Gastrocnemius medialis (tissue), 4 donors: ENCODE measurements around the gene GJA5. TPM values are rescaled to one million over a fixed set of nuclear protein-coding genes. Genes with fewer than 3 reads are reported as not detected.
"Not testable (repeated sequence)": the region's sequence is repeated elsewhere in the genome, so short reads cannot be mapped to it uniquely, and the experiment has no call there.

Experiments used
- ATAC-seq, 2 donors: fragments of 150-250 bp; one replicate each; pipeline ENCODE4 v1.9.1; 2016
- DNase-seq, 2 donors: peaks; one replicate each; pipeline ENCODE4 v3.0.0-alpha.2; 2019
- H3K27ac ChIP-seq, 4 donors: fragments of 200-600 bp; sonication (generic); 1 replicate in 1 of 4; 2 replicates in 3 of 4; pipeline ENCODE4 v1.5.1; 2016 to 2018; ENCODE audit warnings: mild to moderate bottlenecking in 2 of 4, moderate library complexity in 1 of 4
- H3K27me3 ChIP-seq, 3 donors: fragments of 200-600 bp; sonication (generic) in 2 of 3; 1 replicate in 1 of 3; 2 replicates in 2 of 3; pipeline versions ENCODE4 v1.5.1 to v1.6.0; 2016 to 2019; ENCODE audit warnings: mild to moderate bottlenecking in 1 of 3, moderate library complexity in 1 of 3
- H3K36me3 ChIP-seq, 2 donors: fragments of 200-600 bp; sonication (generic) in 1 of 2; one replicate each; pipeline ENCODE4 v1.5.1; 2017 to 2018
- H3K4me1 ChIP-seq, 2 donors: fragments of 200-600 bp; sonication (generic) in 1 of 2; one replicate each; pipeline ENCODE4 v1.5.1; 2016 to 2017; ENCODE audit warnings: mild to moderate bottlenecking in 2 of 2
- H3K4me3 ChIP-seq, 4 donors: fragments of 200-600 bp; sonication (generic) in 3 of 4; 1 replicate in 1 of 4; 2 replicates in 3 of 4; pipeline ENCODE4 v1.5.1; 2016 to 2019; ENCODE audit warnings: mild to moderate bottlenecking in 2 of 4
- H3K9me3 ChIP-seq, 3 donors: fragments of 200-600 bp; sonication (generic) in 2 of 3; 1 replicate in 1 of 3; 2 replicates in 2 of 3; pipeline ENCODE4 v1.5.1; 2016 to 2019
- CTCF ChIP-seq, 5 experiments: fragments of 450-650 bp in 3 of 5; fragments of 200-600 bp in 2 of 5; sonication (generic) in 2 of 5; IDR thresholded peaks in 4 of 5; conservative IDR thresholded peaks in 1 of 5; 1 replicate in 4 of 5; 2 replicates in 1 of 5; pipeline ENCODE4 v1.5.1; 2016 to 2019; ENCODE audit warnings: antibody characterized with exemption in 5 of 5, mild to moderate bottlenecking in 3 of 5, moderate library complexity in 3 of 5
- POLR2A ChIP-seq, 2 donors: fragments of 450-650 bp; IDR thresholded peaks; one replicate each; pipeline ENCODE4 v1.6.1; 2017; ENCODE audit warnings: antibody characterized with exemption in 2 of 2, mild to moderate bottlenecking in 2 of 2, moderate library complexity in 2 of 2
- in situ Hi-C, 4 donors: fragments of 200-750 bp; cut with MboI; loops; one replicate each; pipeline versions ENCODE4 v1.15.0 to v1.8.0; 2017; ENCODE audit warnings: low sequenced_read_pairs in 4 of 4
- intact Hi-C: fragments of 100-400 bp; cut with DNase I; formaldehyde crosslinking; loops from one replicate; pipeline ENCODE4 v1.15.1; 2023; ENCODE audit warnings: low total_unique reads
- total RNA-seq, 4 donors: library from RNA; depleted of rRNA; stranded (reverse); fragments of >200 nt; gene quantifications; one replicate each; pipeline versions ENCODE4 v1.1.0 to v1.2.3, GENCODE V29; 2016

GJA5 gene
- total RNA-seq, 4 donors from 2014 or later = 1.4 to 7.7 (median 2.6) TPM

- no peaks in the 10 kb centered on the region for H3K27me3 ChIP-seq
- H3K4me1 ChIP-seq = no peaks in the 10 kb centered on the region
- no peaks in the 10 kb centered on the region for H3K9me3 ChIP-seq
- intact Hi-C loops (no loop called here), in situ Hi-C loops (loop anchor here in 1 of 4 donors (10.0 kb wide), 1 partner anchor 149 kb away; no protein-coding TSS in a partner anchor)
- no peak for TF ChIP-seq CTCF (IDR thresholded peaks at IDR 0.05 in 4 of 5, conservative IDR thresholded peaks at IDR 0.05 in 1 of 5)
- no peak for TF ChIP-seq POLR2A (IDR thresholded peaks at IDR 0.05)
- DNase-seq = no peak
- H3K36me3 ChIP-seq = no peaks in the 10 kb centered on the region
- H3K4me3 ChIP-seq = no peak overlapping the region
- H3K27ac ChIP-seq = no peak overlapping the region
- ATAC-seq = no peak
These were observed 25.0 kb downstream of the GJA5 start for GRCh38 chr1:147735423-147735822.

GRCh38 chr1:147734291-147734841 lies 26.0 kb downstream of the GJA5 start:
- H3K27ac ChIP-seq = not testable (repeated sequence)

GRCh38 chr1:147729315-147729714 lies 31.1 kb downstream of the GJA5 start:
- TF ChIP-seq CTCF (IDR thresholded peaks at IDR 0.05 in 4 of 5, conservative IDR thresholded peaks at IDR 0.05 in 1 of 5) (no peak), POLR2A (IDR thresholded peaks at IDR 0.05) (no peak)
- Histone ChIP-seq H3K27ac (no peak overlapping the region), H3K27me3 (no peaks in the 10 kb centered on the region), H3K9me3 (no peaks in the 10 kb centered on the region), H3K36me3 (no peaks in the 10 kb centered on the region), H3K4me1 (no peaks in the 10 kb centered on the region), H3K4me3 (no peak overlapping the region)
- intact Hi-C loops (no loop called here), in situ Hi-C loops (loop anchor here in 1 of 4 donors (10.0 kb wide), 1 partner anchor 165 kb away; no protein-coding TSS in a partner anchor)
- no peak for DNase-seq
- ATAC-seq = no peak

More at GRCh38 chr1:147734291-147734841, 26.0 kb downstream of the GJA5 start:
- H3K4me3 ChIP-seq, ATAC-seq, H3K4me1 ChIP-seq, intact Hi-C loops, H3K9me3 ChIP-seq, H3K36me3 ChIP-seq, H3K27me3 ChIP-seq, DNase-seq: not testable (repeated sequence)
- in situ Hi-C loops = loop anchor here in 1 of 4 donors (10.0 kb wide), 1 partner anchor 150 kb away; no protein-coding TSS in a partner anchor

- H3K27me3 ChIP-seq = no peaks in the 10 kb centered on the region
- no peaks in the 10 kb centered on the region for H3K4me1 ChIP-seq
- DNase-seq (no peak), ATAC-seq (no peak)
- in situ Hi-C loops (loop anchor here in 1 of 4 donors (10.0 kb wide), 1 partner anchor 169 kb away; no protein-coding TSS in a partner anchor), intact Hi-C loops (no loop called here)
- no peaks in the 10 kb centered on the region for H3K9me3 ChIP-seq
- no peak overlapping the region for H3K27ac ChIP-seq
- H3K36me3 ChIP-seq = no peaks in the 10 kb centered on the region
- no peak overlapping the region for H3K4me3 ChIP-seq
- TF ChIP-seq CTCF (IDR thresholded peaks at IDR 0.05 in 4 of 5, conservative IDR thresholded peaks at IDR 0.05 in 1 of 5) (no peak), POLR2A (IDR thresholded peaks at IDR 0.05) (no peak)
These were observed 34.2 kb downstream of the GJA5 start for GRCh38 chr1:147726168-147726567.

GRCh38 chr1:147725685-147726084 lies 34.7 kb downstream of the GJA5 start:
- TF ChIP-seq CTCF (IDR thresholded peaks at IDR 0.05 in 4 of 5, conservative IDR thresholded peaks at IDR 0.05 in 1 of 5) = no peak
- TF ChIP-seq POLR2A (IDR thresholded peaks at IDR 0.05) = no peak
- in situ Hi-C loops (loop anchor here in 1 of 4 donors (10.0 kb wide), 1 partner anchor 169 kb away; no protein-coding TSS in a partner anchor), intact Hi-C loops (no loop called here)
- no peak overlapping the region for H3K27ac ChIP-seq
- ATAC-seq (no peak), DNase-seq (no peak)
- H3K27me3 ChIP-seq = no peaks in the 10 kb centered on the region
- H3K9me3 ChIP-seq = no peaks in the 10 kb centered on the region
- H3K36me3 ChIP-seq = no peaks in the 10 kb centered on the region
- H3K4me3 ChIP-seq = no peak overlapping the region
- no peaks in the 10 kb centered on the region for H3K4me1 ChIP-seq
